ENCODE measurements around the gene BAZ1B. TPM values are rescaled to one million over a fixed set of nuclear protein-coding genes. Genes with fewer than 3 reads are reported as not detected.

The BAZ1B gene
- total and polyA plus RNA-seq, 9 of the 15 experiments (the other 6 are each of a cell fraction or from before 2014, with no cell fraction given) = 15.0 to 134 (median 79.5) TPM

DNA sequence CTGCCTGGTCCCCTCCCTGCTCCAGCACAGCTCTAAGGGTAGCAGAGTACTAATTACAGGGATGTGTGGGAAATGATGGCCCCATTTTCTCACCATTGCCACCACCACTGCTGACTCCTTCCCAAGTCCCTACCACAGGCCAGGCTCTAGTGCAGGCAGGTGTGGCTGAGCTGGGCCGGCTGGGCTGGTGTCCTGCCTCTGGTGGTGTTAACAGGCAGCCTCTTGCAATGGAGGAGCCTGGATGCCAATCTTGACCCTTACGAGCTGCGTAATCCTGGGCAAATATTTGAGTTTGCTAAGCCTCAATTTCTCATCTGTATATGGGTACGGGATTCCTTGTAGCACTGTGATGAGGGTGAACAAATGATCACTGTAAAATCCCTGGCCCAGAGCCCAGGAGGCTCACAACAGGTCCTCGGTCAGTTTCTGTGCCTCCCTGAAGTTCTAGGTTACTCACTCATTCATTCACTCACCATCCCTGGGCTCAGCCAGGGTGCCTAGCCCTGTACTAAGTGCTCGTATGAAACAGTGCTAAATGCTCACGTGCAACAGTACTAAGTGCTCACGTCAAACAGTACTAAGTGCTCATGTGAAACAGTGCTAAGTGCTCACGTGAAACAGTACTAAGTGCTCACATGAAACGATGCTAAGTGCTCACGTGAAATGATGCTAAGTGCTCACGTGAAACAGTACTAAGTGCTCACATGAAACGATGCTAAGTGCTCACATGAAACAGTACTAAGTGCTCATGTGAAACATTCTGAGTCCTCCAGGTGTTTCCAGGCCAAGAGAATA, 90.9 kb downstream of the BAZ1B start (continued):
- TF ChIP-seq, protein P1, sequence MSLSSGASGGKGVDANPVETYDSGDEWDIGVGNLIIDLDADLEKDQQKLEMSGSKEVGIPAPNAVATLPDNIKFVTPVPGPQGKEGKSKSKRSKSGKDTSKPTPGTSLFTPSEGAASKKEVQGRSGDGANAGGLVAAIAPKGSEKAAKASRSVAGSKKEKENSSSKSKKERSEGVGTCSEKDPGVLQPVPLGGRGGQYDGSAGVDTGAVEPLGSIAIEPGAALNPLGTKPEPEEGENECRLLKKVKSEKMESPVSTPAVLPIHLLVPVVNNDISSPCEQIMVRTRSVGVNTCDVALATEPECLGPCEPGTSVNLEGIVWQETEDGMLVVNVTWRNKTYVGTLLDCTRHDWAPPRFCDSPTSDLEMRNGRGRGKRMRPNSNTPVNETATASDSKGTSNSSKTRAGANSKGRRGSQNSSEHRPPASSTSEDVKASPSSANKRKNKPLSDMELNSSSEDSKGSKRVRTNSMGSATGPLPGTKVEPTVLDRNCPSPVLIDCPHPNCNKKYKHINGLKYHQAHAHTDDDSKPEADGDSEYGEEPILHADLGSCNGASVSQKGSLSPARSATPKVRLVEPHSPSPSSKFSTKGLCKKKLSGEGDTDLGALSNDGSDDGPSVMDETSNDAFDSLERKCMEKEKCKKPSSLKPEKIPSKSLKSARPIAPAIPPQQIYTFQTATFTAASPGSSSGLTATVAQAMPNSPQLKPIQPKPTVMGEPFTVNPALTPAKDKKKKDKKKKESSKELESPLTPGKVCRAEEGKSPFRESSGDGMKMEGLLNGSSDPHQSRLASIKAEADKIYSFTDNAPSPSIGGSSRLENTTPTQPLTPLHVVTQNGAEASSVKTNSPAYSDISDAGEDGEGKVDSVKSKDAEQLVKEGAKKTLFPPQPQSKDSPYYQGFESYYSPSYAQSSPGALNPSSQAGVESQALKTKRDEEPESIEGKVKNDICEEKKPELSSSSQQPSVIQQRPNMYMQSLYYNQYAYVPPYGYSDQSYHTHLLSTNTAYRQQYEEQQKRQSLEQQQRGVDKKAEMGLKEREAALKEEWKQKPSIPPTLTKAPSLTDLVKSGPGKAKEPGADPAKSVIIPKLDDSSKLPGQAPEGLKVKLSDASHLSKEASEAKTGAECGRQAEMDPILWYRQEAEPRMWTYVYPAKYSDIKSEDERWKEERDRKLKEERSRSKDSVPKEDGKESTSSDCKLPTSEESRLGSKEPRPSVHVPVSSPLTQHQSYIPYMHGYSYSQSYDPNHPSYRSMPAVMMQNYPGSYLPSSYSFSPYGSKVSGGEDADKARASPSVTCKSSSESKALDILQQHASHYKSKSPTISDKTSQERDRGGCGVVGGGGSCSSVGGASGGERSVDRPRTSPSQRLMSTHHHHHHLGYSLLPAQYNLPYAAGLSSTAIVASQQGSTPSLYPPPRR (CRISPR knock-in tag; IDR thresholded peaks at IDR 0.05; ENCODE audit: borderline replicate concordance) = no peak
- TF ChIP-seq FUS (optimal IDR thresholded peaks at IDR 0.05; ENCODE audit: low read depth, low read length) = no peak
- no peak for TF ChIP-seq PHB (CRISPR knock-in tag; IDR thresholded peaks at IDR 0.05)
- TF ChIP-seq HDAC1 (IDR thresholded peaks at IDR 0.05) = no peak; a peak in 1 of 4 replicates
- TF ChIP-seq ASH1L (IDR thresholded peaks at IDR 0.05; ENCODE audit: borderline replicate concordance, low read depth, partially characterized antibody) = no peak
- TF ChIP-seq, protein P2, sequence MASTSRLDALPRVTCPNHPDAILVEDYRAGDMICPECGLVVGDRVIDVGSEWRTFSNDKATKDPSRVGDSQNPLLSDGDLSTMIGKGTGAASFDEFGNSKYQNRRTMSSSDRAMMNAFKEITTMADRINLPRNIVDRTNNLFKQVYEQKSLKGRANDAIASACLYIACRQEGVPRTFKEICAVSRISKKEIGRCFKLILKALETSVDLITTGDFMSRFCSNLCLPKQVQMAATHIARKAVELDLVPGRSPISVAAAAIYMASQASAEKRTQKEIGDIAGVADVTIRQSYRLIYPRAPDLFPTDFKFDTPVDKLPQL (IDR thresholded peaks at IDR 0.05; ENCODE audit: extremely low read depth, insufficient read length) = no peak
- TF ChIP-seq MEF2D (tag; conservative IDR thresholded peaks at IDR 0.05; ENCODE audit: low read depth) = no peak
- no peak for TF ChIP-seq ZBTB17 (CRISPR knock-in tag; IDR thresholded peaks at IDR 0.05)
- TF ChIP-seq, protein P3, sequence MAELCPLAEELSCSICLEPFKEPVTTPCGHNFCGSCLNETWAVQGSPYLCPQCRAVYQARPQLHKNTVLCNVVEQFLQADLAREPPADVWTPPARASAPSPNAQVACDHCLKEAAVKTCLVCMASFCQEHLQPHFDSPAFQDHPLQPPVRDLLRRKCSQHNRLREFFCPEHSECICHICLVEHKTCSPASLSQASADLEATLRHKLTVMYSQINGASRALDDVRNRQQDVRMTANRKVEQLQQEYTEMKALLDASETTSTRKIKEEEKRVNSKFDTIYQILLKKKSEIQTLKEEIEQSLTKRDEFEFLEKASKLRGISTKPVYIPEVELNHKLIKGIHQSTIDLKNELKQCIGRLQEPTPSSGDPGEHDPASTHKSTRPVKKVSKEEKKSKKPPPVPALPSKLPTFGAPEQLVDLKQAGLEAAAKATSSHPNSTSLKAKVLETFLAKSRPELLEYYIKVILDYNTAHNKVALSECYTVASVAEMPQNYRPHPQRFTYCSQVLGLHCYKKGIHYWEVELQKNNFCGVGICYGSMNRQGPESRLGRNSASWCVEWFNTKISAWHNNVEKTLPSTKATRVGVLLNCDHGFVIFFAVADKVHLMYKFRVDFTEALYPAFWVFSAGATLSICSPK (IDR thresholded peaks at IDR 0.05; ENCODE audit: borderline replicate concordance) = 0 out of 2 replicates have a peak, but pooled peaks have one; percentile 33
- TF ChIP-seq BMI1 (IDR thresholded peaks at IDR 0.05; ENCODE audit: low read length) = no peak
- TF ChIP-seq ZNF699 (CRISPR knock-in tag; IDR thresholded peaks at IDR 0.05; ENCODE audit: insufficient replicate concordance) = no peak
